Measurements from ENCODE around the gene ABI3.

ABI3 gene

DNA sequence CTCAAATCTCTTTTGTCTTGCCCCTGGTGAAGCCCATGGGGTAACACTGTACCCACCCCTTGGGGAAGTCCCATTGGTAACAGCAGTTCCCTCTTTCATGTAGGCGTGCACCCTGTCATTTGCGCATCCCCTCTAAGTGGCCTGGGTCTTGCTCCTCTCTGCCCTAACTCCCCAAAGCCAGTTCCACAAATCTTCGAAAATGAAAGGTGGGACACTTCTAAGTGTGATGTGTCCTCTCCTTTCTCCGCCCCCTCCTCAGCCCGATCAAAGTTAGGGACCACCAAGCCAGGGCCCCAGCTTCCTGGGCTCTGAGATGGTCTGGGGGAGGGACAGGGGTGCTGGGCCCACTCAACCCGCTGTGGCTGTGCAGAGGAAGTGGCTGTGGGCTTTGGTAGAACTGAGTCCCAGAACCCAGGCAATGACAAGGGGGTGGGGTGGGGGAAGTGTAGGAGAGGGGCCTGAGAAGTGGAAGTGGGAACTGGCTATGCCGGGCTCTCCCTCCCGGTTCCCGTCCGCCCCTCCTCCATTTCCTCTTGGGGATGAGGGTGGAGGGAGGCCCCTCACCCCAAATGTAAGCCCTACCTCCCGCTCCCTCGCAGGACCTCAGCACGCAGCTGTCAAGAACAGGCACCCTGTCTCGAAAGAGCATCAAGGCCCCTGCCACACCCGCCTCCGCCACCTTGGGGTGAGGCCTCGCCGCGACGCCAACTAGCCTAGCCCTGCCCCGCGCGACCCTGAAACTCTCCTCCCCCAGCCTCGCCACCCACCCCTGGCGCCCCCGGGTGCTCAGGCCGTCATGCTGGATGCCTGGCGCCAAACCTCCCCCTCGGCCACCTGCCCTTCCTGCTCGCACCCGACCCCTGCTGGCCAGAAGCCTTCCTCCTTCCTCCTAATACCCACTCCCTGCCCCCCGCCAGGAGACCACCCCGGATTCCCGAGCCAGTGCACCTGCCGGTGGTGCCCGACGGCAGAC is 8.7 kb downstream of the ABI3 start:
- peaks cover 14% of the 10 kb centered on the region for H3K36me3 ChIP-seq (replicated peaks; ENCODE audit: low read depth, low read length)
- H3K4me1 ChIP-seq (ENCODE audit: low read length) = peaks cover 54% of the 10 kb centered on the region
- TF ChIP-seq EZH2phosphoT487 (IDR thresholded peaks at IDR 0.05; ENCODE audit: low read depth) = no peak
- TF ChIP-seq, protein P1, sequence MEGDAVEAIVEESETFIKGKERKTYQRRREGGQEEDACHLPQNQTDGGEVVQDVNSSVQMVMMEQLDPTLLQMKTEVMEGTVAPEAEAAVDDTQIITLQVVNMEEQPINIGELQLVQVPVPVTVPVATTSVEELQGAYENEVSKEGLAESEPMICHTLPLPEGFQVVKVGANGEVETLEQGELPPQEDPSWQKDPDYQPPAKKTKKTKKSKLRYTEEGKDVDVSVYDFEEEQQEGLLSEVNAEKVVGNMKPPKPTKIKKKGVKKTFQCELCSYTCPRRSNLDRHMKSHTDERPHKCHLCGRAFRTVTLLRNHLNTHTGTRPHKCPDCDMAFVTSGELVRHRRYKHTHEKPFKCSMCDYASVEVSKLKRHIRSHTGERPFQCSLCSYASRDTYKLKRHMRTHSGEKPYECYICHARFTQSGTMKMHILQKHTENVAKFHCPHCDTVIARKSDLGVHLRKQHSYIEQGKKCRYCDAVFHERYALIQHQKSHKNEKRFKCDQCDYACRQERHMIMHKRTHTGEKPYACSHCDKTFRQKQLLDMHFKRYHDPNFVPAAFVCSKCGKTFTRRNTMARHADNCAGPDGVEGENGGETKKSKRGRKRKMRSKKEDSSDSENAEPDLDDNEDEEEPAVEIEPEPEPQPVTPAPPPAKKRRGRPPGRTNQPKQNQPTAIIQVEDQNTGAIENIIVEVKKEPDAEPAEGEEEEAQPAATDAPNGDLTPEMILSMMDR (IDR thresholded peaks at IDR 0.05; ENCODE audit: low read depth, low read length) = peak; percentile 57
- no peaks in the 10 kb centered on the region for H3K9me3 ChIP-seq (ENCODE audit: insufficient read depth, low read length)
- H3K27ac ChIP-seq (ENCODE audit: low read length) = peak overlapping the region; percentile 95
- H3K4me3 ChIP-seq (ENCODE audit: low read length) = peak overlapping the region; percentile 73
- H2AFZ ChIP-seq (ENCODE audit: low read depth, low read length) = no peak overlapping the region
- H4K20me1 ChIP-seq (ENCODE audit: insufficient read depth, low read length) = no peaks in the 10 kb centered on the region
- H3K79me2 ChIP-seq (ENCODE audit: low read length) = no peaks in the 10 kb centered on the region
- H3K9ac ChIP-seq (ENCODE audit: low read length) = peak overlapping the region; percentile 80
- H3K27me3 ChIP-seq (ENCODE audit: low read depth, low read length) = no peaks in the 10 kb centered on the region
- H3K4me2 ChIP-seq (ENCODE audit: low read length) = peak overlapping the region; percentile 100

DNA sequence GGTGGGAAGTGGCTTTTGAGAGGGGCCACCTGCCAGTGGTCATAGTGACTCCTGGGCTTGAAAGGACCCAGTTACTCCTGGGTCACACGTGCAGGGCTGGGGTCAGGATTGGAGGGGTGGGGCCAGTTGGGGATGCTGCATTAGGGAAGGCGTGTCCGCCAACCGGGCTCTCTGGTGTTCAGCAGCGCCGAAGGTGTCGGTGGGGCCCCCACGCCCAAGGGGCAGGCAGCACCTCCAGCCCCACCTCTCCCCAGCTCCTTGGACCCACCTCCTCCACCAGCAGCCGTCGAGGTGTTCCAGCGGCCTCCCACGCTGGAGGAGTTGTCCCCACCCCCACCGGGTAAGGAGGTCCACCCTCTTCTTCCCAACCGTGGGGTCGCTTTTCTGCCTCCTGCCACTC is 9.5 kb downstream of the ABI3 start:
- Histone ChIP-seq H3K4me2 (ENCODE audit: low read length) (peak overlapping the region; percentile 100; the same call in 1 of the 2 replicates), H4K20me1 (ENCODE audit: insufficient read depth, low read length) (no peaks in the 10 kb centered on the region), H3K9me3 (ENCODE audit: insufficient read depth, low read length) (no peaks in the 10 kb centered on the region), H2AFZ (ENCODE audit: low read depth, low read length) (no peak overlapping the region), H3K9ac (ENCODE audit: low read length) (no peak overlapping the region), H3K79me2 (ENCODE audit: low read length) (no peaks in the 10 kb centered on the region), H3K27me3 (ENCODE audit: low read depth, low read length) (no peaks in the 10 kb centered on the region), H3K4me1 (ENCODE audit: low read length) (peaks cover 49% of the 10 kb centered on the region), H3K36me3 (replicated peaks; ENCODE audit: low read depth, low read length) (peaks cover 14% of the 10 kb centered on the region), H3K4me3 (ENCODE audit: low read length) (no peak overlapping the region), H3K27ac (ENCODE audit: low read length) (peak overlapping the region; percentile 95; the same call in 1 of the 2 replicates)
- no peak for TF ChIP-seq EZH2phosphoT487 (IDR thresholded peaks at IDR 0.05; ENCODE audit: low read depth)
- TF ChIP-seq, protein P1 (IDR thresholded peaks at IDR 0.05; ENCODE audit: low read depth, low read length) = no peak

DNA sequence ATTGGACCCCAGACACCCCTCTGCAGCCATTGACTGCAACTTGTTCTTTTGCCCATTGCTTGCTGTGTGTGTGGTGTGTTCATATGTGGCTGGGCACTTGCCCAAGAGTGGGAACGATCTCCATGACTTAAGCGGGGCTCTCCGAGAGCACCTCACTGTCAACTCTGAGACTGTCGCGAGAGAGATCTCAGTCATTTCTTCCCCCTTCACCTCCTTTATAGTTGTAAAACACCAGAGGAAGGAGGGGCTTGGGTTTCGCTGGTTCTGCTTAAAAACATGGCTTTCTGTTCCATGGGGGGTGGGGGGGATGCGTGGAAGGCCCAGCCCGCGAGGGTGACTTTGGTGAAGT is 12.6 kb downstream of the ABI3 start:
- Histone ChIP-seq H3K27ac (ENCODE audit: low read length) (no peak overlapping the region), H4K20me1 (ENCODE audit: insufficient read depth, low read length) (no peaks in the 10 kb centered on the region), H3K79me2 (ENCODE audit: low read length) (no peaks in the 10 kb centered on the region), H3K36me3 (replicated peaks; ENCODE audit: low read depth, low read length) (peaks cover 6% of the 10 kb centered on the region), H3K9ac (ENCODE audit: low read length) (no peak overlapping the region), H3K27me3 (ENCODE audit: low read depth, low read length) (no peaks in the 10 kb centered on the region), H3K4me2 (ENCODE audit: low read length) (no peak overlapping the region), H3K4me1 (ENCODE audit: low read length) (peaks cover 24% of the 10 kb centered on the region), H3K4me3 (ENCODE audit: low read length) (no peak overlapping the region), H3K9me3 (ENCODE audit: insufficient read depth, low read length) (no peaks in the 10 kb centered on the region), H2AFZ (ENCODE audit: low read depth, low read length) (no peak overlapping the region)
- no peak for TF ChIP-seq EZH2phosphoT487 (IDR thresholded peaks at IDR 0.05; ENCODE audit: low read depth)
- TF ChIP-seq, protein P1 (IDR thresholded peaks at IDR 0.05; ENCODE audit: low read depth, low read length) = no peak

DNA sequence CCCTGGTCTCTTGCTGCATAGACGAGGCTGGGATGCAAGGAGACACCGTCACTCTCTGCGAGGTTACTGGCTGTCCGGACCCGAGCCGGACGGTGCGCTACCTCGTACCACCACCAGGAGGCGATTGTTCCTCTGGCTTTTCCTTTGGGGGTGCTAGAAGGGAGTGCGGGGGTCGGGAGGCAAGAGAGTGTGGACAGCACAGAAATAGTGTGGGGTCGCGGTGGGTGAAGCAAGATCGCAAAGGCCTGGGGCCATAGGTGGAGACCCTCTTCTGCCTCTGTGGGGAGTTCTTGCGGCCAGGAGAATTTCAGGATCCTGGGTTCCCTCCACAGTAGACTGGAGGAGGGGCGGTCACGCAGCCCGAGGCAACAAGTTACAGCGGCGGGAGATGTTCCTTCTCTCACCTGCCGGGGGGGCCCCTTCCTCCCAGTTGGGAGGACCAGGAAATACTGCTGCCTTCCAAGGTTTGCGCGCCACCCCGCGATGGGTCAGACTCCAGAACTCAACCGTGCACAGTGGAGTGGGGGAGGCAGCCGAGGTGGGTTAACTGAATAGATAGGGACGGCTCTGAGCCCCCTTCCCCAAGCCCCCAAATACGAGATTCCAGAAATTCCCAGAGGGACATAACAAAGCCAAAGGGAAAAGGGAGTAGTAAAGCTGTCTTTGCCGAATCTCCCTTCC is 13.2 kb downstream of the ABI3 start:
- no peak overlapping the region for H3K4me2 ChIP-seq (ENCODE audit: low read length)
- H3K4me3 ChIP-seq (ENCODE audit: low read length) = no peak overlapping the region
- H3K4me1 ChIP-seq (ENCODE audit: low read length) = peaks cover 19% of the 10 kb centered on the region
- H4K20me1 ChIP-seq (ENCODE audit: insufficient read depth, low read length) = no peaks in the 10 kb centered on the region
- H3K27ac ChIP-seq (ENCODE audit: low read length) = no peak overlapping the region
- TF ChIP-seq, protein P1 (IDR thresholded peaks at IDR 0.05; ENCODE audit: low read depth, low read length) = peak; percentile 62
- no peak for TF ChIP-seq EZH2phosphoT487 (IDR thresholded peaks at IDR 0.05; ENCODE audit: low read depth)
- H3K9me3 ChIP-seq (ENCODE audit: insufficient read depth, low read length) = no peaks in the 10 kb centered on the region
- H3K36me3 ChIP-seq (replicated peaks; ENCODE audit: low read depth, low read length) = peaks cover 6% of the 10 kb centered on the region
- H2AFZ ChIP-seq (ENCODE audit: low read depth, low read length) = no peak overlapping the region
- H3K27me3 ChIP-seq (ENCODE audit: low read depth, low read length) = no peaks in the 10 kb centered on the region
- H3K9ac ChIP-seq (ENCODE audit: low read length) = no peak overlapping the region
- no peaks in the 10 kb centered on the region for H3K79me2 ChIP-seq (ENCODE audit: low read length)
